HG03439 (cell line): Measurements from ENCODE around the gene NRP2.

Source experiments
- ATAC-seq: cut with Tn5 transposase; IDR thresholded peaks from one replicate; pipeline ENCODE4 v1.9.1; 2021; ENCODE audit warnings: mild to moderate bottlenecking, moderate library complexity; ENCODE audit not compliant: unreplicated experiment

The NRP2 gene

GRCh38 chr2:205845446-205845845 lies 163.1 kb downstream of the NRP2 start:
- ATAC-seq, result no peak
